Activated CD4-positive, alpha-beta memory T cell treated with anti-CD3 and anti-CD28 coated beads, Interleukin-2, amount 10 ng/mL, durations not matched to agents 7 days and 5 days (primary cell): ENCODE data around the gene B3GALT5. TPM values are rescaled to one million over a fixed set of nuclear protein-coding genes. Genes with fewer than 3 reads are reported as not detected.
"Not testable (repeated sequence)": the region's sequence is repeated elsewhere in the genome, so short reads cannot be mapped to it uniquely, and the experiment has no call there.

Experiments
- CTCF ChIA-PET: fragments of 350-600 bp; sonication (Branson Sonifier 250); formaldehyde crosslinking; loops from one replicate; lab custom pipeline; 2021; ENCODE audit warnings: antibody characterized with exemption, inconsistent platforms; lab: Charles Lee
- POLR2A ChIA-PET: fragments of 350-600 bp; sonication (Branson Sonifier 250); formaldehyde crosslinking; loops from one replicate; lab custom pipeline; 2021; ENCODE audit warnings: antibody characterized with exemption; lab: Charles Lee
- DNase-seq: peaks from one replicate; pipeline ENCODE4 v3.0.0-alpha.2; 2020
- H3K27ac Mint-ChIP-seq: one replicate; pipeline ENCODE4 v1.8.0; 2021; ENCODE audit warnings: mild to moderate bottlenecking, mixed read lengths
- H3K27me3 Mint-ChIP-seq: one replicate; pipeline ENCODE4 v1.8.0; 2021; ENCODE audit warnings: mixed read lengths
- H3K36me3 Mint-ChIP-seq: one replicate; pipeline ENCODE4 v1.8.0; 2021; ENCODE audit warnings: low read depth, mixed read lengths
- H3K4me1 Mint-ChIP-seq: one replicate; pipeline ENCODE4 v1.8.0; 2021; ENCODE audit warnings: mixed read lengths
- H3K4me3 Mint-ChIP-seq: one replicate; pipeline ENCODE4 v1.8.0; 2021; ENCODE audit warnings: mild to moderate bottlenecking, mixed read lengths
- H3K9me3 Mint-ChIP-seq: one replicate; pipeline ENCODE4 v1.8.0; 2021; ENCODE audit warnings: mixed read lengths
- total RNA-seq, 2 experiments: library from RNA; stranded (reverse); gene quantifications; one replicate each; pipeline ENCODE4 v1.2.3, GENCODE V29; 2021

B3GALT5 gene
- total RNA-seq, 2 experiments from 2014 or later: not detected

DNA sequence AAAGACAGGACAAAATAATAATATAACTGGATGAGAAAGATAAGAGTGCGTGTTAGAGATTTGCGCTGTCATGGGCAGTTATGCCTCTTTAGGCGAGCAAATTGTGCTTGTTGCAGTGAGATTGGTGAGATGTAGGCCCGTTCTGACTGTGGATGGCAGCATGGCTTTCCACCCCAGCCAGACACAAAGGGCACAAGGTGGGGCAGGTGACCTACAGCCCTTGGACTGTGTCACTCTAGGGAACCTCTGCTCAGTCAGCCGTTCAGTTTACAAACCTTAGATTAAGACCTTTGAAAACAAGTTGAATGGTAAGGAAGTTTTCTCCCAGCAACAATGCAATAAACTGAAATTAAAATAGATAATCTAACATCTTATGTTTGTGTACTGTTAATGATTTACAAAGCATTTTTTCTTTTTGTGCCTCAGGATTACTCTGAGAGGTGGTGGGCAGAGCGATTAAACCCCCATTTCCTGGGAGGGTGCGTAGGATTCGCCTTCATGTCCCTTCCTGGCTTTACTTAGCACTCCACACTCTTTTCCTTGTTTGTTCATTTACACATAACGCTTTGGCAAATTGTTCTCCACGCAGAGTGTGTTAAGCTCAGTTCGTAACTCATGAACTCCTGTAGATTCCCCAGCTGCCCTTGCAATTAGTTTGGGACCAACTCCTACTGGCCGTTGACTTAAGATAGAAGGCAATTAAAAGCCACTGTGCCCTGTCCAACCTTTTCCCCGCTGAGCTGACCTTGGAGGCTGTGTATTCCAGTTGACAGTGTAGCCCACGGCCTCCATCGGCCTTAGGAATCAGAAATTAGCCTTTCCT lies 74.1 kb downstream of the B3GALT5 start:
- Mint-ChIP-seq H3K27ac (no peak overlapping the region), H3K4me3 (no peak overlapping the region), H3K27me3 (no peaks in the 10 kb centered on the region), H3K36me3 (no peaks in the 10 kb centered on the region), H3K9me3 (no peaks in the 10 kb centered on the region), H3K4me1 (no peaks in the 10 kb centered on the region)
- ChIA-PET POLR2A (no interaction called here), CTCF (no interaction called here)
- no peak for DNase-seq

DNA sequence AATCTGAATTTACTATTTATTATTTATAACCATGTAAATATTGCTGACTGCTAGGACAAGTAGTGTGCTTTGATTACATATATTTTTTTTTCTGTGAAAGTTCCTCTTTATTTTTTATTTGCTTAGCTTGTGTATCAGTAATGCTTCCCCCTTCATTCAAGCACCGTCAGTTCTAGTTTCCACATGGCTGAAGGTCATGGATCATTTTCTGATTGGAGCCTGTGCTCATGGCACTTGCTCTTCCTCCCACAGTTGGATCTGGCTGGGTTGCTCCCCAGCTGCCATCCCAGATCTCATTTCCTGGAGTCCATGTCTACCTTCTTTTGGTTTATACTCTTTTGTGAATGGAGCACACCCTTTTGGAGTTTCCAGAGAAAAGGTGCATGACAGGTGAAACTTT lies 75.3 kb downstream of the B3GALT5 start:
- ChIA-PET POLR2A (no interaction called here), CTCF (no interaction called here)
- no peak overlapping the region for H3K4me3 Mint-ChIP-seq

DNA sequence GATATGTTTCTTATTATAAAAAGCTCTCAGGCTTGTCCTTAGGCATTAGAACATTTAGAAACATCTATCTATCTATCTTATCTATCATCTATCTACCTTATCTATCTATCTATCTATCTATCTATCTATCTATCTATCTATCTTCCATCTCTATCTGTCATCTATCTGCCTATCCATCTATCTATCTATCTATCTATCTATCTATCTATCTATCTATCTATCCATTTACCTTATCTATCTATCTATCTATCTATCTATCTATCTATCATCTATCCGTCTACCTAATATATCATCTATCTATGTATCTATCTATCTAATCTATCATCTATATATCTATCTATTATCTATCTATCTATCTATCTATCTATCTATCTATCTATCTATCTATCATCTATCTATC lies 77.1 kb downstream of the B3GALT5 start:
- H3K36me3 Mint-ChIP-seq, H3K4me3 Mint-ChIP-seq, H3K27me3 Mint-ChIP-seq, POLR2A ChIA-PET, H3K9me3 Mint-ChIP-seq, H3K27ac Mint-ChIP-seq, H3K4me1 Mint-ChIP-seq, CTCF ChIA-PET, DNase-seq: not testable (repeated sequence)

More for the DNA sequence above, 75.3 kb downstream of the B3GALT5 start:
- H3K27me3 Mint-ChIP-seq: no peaks in the 10 kb centered on the region
- H3K27ac Mint-ChIP-seq: no peak overlapping the region
- H3K36me3 Mint-ChIP-seq: no peaks in the 10 kb centered on the region
- no peaks in the 10 kb centered on the region for H3K9me3 Mint-ChIP-seq
- no peak for DNase-seq
- H3K4me1 Mint-ChIP-seq: no peaks in the 10 kb centered on the region

DNA sequence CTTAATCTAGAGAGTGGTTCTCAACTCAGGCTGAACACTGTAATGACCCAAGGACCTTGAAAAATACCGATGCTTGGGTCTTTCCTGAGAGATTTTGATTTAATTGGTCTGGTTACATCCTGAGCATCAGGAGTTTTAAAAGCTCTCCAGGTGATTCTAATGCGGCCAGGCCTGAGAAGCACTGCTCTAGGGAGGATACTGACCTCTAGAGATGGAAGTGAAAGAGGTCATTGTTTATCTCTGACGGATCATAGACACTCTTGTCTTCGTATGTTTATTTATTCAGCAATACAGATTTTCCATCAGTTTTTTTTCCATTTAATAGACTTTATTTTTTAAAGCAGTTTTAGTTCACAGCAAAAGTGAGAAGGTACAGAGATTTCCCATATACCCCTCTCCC lies 77.7 kb downstream of the B3GALT5 start:
- no peaks in the 10 kb centered on the region for H3K27me3 Mint-ChIP-seq
- POLR2A ChIA-PET: no interaction called here
- no peaks in the 10 kb centered on the region for H3K9me3 Mint-ChIP-seq
- no peak overlapping the region for H3K27ac Mint-ChIP-seq
- CTCF ChIA-PET: no interaction called here
- no peak overlapping the region for H3K4me3 Mint-ChIP-seq
- DNase-seq: no peak
- no peaks in the 10 kb centered on the region for H3K36me3 Mint-ChIP-seq
- H3K4me1 Mint-ChIP-seq: no peaks in the 10 kb centered on the region

DNA sequence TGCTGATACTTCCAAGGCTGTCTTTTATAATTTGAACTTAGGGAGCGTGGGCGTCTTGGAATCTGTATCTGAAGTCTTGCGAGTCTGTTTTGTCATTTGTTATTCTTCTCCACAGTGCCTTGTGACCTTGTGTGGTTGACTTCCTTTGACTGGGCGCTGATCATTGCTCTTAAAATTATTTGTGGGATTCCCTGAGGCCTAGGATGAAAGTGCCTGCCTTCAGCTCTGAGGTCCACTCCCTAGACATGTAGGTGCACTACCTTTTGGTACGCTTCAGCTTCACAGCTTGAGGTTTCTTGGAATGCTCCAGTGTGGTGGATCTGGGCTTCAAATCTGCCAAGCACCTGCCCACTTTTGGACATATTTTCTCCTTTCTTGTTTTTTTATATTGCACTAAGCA lies 82.0 kb downstream of the B3GALT5 start:
- ChIA-PET CTCF (no interaction called here), POLR2A (no interaction called here)
- Mint-ChIP-seq H3K4me1 (no peaks in the 10 kb centered on the region), H3K4me3 (no peak overlapping the region), H3K9me3 (peaks cover 7% of the 10 kb centered on the region), H3K27me3 (no peaks in the 10 kb centered on the region), H3K36me3 (no peaks in the 10 kb centered on the region), H3K27ac (no peak overlapping the region)
- DNase-seq: no peak

DNA sequence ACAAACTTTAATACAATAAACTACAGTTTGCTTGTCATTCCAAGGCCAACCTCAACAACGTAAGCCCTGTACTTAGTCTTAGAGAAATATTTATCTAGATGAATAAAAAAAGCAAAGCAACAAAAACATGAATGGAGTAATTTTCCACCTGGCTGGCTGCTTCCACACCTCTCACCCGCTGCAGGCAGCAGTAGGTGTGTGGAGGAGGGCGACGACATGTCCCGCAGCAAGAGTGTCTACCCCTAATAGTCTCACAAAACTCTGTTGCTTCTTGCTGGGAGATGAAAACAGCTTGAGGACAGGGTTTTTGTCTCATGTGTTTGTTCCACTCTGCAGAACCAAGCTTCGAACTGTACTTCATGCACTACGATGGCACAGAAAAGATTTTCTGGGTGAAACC lies 83.5 kb downstream of the B3GALT5 start:
- POLR2A ChIA-PET: no interaction called here
- H3K4me1 Mint-ChIP-seq: no peaks in the 10 kb centered on the region
- H3K9me3 Mint-ChIP-seq: peaks cover 7% of the 10 kb centered on the region
- no peak overlapping the region for H3K27ac Mint-ChIP-seq
- DNase-seq: no peak
- H3K27me3 Mint-ChIP-seq: no peaks in the 10 kb centered on the region
- no peaks in the 10 kb centered on the region for H3K36me3 Mint-ChIP-seq
- H3K4me3 Mint-ChIP-seq: no peak overlapping the region
- CTCF ChIA-PET: no interaction called here

DNA sequence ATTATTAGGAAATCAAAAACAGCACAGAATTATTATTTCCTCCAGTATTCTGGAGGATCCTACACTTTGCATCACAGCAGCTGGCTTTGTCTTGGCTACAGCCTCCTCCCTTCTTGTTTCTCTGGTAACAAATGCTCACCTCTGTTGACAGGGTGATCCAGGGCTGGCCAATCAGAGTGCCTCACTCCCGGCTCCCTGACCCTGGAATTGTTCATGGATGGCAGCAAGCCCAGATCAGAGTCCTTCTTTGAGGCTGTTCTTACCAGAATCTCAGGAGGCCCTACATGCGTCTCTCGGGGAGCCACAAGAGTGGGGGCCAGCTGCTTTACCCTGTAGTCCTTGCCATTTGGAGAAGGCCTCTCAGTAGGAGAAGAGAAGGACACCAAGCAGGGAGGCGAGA lies 83.9 kb downstream of the B3GALT5 start:
- Mint-ChIP-seq H3K4me3 (no peak overlapping the region), H3K27me3 (no peaks in the 10 kb centered on the region), H3K9me3 (peaks cover 7% of the 10 kb centered on the region), H3K4me1 (no peaks in the 10 kb centered on the region), H3K27ac (no peak overlapping the region), H3K36me3 (no peaks in the 10 kb centered on the region)
- POLR2A ChIA-PET: no interaction called here
- no peak for DNase-seq
- CTCF ChIA-PET: no interaction called here

DNA sequence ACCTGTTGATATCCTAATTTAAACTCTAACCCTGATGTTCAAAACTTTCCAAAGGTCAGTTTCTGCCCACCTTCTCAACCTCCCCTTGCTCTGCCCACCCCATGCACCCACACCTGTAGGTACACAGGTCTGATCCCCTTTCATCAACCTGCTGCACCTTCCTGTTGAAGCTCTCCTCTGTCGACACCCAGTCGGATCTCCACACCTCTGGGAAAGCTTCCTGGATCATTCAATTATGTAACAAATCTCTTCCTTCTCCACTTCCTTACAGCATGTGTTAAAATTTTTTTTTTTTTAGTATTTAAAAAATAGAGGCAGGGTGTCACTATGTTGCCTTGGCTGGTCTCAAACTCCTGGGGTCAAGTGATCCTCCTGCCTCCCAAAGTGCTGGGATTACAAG lies 87.6 kb downstream of the B3GALT5 start:
- Mint-ChIP-seq H3K36me3 (no peaks in the 10 kb centered on the region), H3K4me3 (no peak overlapping the region), H3K27ac (no peak overlapping the region), H3K27me3 (no peaks in the 10 kb centered on the region), H3K4me1 (no peaks in the 10 kb centered on the region), H3K9me3 (peaks cover 7% of the 10 kb centered on the region)
- DNase-seq: no peak
- POLR2A ChIA-PET: no interaction called here
- CTCF ChIA-PET: no interaction called here

DNA sequence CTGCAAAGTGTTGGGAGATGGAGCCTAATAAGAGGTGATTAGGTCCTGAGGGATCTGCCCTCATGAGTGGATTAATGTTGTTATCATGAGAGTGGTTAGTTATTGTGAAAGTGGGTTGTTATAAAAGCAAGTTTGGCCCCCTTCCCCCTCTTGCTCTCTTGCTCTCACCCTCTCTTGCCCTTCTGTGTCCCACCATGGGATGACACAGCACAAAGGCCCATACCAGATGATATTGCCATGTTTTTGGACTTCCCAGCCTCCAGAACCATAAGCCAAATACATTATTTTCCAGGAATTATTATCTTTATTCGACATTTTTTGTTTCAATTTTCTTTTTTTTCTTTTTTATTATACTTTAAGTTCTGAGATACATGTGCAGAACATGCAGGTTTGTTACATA lies 90.8 kb downstream of the B3GALT5 start:
- no peaks in the 10 kb centered on the region for H3K4me1 Mint-ChIP-seq
- peaks cover under 1% of the 10 kb centered on the region for H3K9me3 Mint-ChIP-seq
- DNase-seq: no peak
- H3K4me3 Mint-ChIP-seq: no peak overlapping the region
- H3K36me3 Mint-ChIP-seq: no peaks in the 10 kb centered on the region
- H3K27me3 Mint-ChIP-seq: no peaks in the 10 kb centered on the region
- no peak overlapping the region for H3K27ac Mint-ChIP-seq
- POLR2A ChIA-PET: no interaction called here
- CTCF ChIA-PET: no interaction called here

DNA sequence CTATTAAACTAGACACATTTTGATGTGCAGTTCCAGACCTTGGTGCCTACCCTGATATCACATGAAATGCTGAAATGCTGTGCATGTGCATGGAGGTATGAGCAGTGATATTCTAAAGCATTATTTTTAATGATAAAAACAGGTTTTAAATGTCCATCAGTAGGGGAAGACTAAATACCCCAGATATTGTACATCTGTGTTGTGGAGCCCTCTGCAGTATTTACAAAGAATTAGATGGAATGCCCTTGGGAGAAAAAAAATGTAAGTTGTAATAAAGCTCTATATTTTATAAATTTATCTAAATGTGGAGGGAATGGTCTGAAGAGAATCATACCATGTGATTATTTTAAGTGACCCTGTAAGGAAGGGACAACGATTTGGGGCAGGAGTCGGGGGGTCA lies 93.1 kb downstream of the B3GALT5 start:
- no peaks in the 10 kb centered on the region for H3K27me3 Mint-ChIP-seq
- POLR2A ChIA-PET: no interaction called here
- no peaks in the 10 kb centered on the region for H3K36me3 Mint-ChIP-seq
- no peak for DNase-seq
- no peaks in the 10 kb centered on the region for H3K4me1 Mint-ChIP-seq
- CTCF ChIA-PET: no interaction called here
- H3K9me3 Mint-ChIP-seq: no peaks in the 10 kb centered on the region
- no peak overlapping the region for H3K27ac Mint-ChIP-seq
- H3K4me3 Mint-ChIP-seq: no peak overlapping the region

DNA sequence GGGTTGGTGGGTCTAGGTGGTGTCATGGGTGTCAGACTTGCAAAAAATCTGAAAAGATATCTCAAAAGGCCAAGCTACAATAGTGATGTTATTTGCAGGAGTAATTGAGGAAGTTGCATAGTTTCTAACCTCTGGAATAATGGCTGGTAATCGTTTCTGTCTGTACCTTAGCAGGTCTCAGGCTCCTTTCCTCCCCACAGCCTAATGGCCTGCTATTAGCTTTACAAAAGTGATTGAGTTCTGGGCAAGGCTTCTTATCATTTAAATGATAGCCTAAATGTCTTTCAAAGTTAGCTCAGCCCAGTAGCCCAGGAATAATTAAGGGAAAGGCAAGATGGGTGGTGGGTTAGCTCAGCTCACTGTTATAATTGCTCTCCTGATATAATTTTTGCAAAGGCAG lies 94.6 kb downstream of the B3GALT5 start:
- CTCF ChIA-PET: interaction anchor here (0.7 kb wide), 1 partner anchor 8 kb away, joined by 4 read pairs; no protein-coding TSS in a partner anchor
- POLR2A ChIA-PET: no interaction called here
- Mint-ChIP-seq H3K9me3 (no peaks in the 10 kb centered on the region), H3K36me3 (no peaks in the 10 kb centered on the region), H3K4me3 (no peak overlapping the region), H3K4me1 (no peaks in the 10 kb centered on the region), H3K27me3 (no peaks in the 10 kb centered on the region), H3K27ac (no peak overlapping the region)
- no peak for DNase-seq

DNA sequence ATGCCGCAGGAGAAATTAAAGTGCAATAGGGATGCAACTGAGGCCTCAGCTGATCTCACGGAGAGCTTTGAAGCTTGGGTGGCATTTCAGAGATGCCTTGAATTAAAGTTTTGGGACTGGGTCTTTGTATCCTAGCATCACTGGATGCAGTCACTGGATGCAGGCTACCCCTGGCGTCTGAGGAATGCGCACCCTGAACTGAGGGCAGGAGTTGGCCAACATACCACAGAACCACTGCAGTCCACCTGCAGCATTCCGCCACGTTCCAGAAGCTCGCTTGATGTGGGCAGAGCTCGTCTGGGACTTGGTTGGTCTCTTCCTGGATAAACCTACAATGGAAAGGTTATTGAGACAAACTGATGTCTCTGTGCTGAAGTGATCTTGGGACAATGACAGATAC lies 98.1 kb downstream of the B3GALT5 start:
- Mint-ChIP-seq H3K4me3 (no peak overlapping the region), H3K27ac (no peak overlapping the region), H3K9me3 (no peaks in the 10 kb centered on the region), H3K4me1 (no peaks in the 10 kb centered on the region), H3K27me3 (no peaks in the 10 kb centered on the region), H3K36me3 (no peaks in the 10 kb centered on the region)
- DNase-seq: no peak
- POLR2A ChIA-PET: no interaction called here
- CTCF ChIA-PET: interaction anchor here (1.6 kb wide), 1 partner anchor 10 kb away, joined by 3 read pairs; no protein-coding TSS in a partner anchor

DNA sequence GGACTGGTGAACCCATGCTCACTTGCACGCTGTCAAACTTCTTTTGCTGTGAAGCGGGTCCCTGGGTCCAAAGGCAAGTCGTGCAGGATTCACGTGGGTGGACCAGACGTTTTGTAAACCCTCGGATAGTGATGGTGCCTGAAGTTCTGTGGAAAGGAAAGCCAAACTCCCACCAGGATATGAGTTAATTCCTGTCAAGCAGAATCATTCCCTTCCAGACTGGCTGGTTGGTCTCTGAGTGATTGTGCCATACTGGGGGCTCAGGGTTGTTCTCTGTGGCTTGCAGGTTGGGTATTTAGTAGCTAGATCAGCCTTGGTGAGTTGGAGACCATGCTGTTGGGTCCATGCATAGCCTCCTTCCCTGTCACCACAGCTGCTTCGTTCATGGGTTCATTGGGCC lies 99.5 kb downstream of the B3GALT5 start:
- Mint-ChIP-seq H3K27me3 (no peaks in the 10 kb centered on the region), H3K4me1 (no peaks in the 10 kb centered on the region), H3K27ac (no peak overlapping the region), H3K36me3 (no peaks in the 10 kb centered on the region), H3K9me3 (no peaks in the 10 kb centered on the region), H3K4me3 (no peak overlapping the region)
- POLR2A ChIA-PET: no interaction called here
- CTCF ChIA-PET: interaction anchor here (1.6 kb wide), 1 partner anchor 9 kb away, joined by 3 read pairs; no protein-coding TSS in a partner anchor
- no peak for DNase-seq

DNA sequence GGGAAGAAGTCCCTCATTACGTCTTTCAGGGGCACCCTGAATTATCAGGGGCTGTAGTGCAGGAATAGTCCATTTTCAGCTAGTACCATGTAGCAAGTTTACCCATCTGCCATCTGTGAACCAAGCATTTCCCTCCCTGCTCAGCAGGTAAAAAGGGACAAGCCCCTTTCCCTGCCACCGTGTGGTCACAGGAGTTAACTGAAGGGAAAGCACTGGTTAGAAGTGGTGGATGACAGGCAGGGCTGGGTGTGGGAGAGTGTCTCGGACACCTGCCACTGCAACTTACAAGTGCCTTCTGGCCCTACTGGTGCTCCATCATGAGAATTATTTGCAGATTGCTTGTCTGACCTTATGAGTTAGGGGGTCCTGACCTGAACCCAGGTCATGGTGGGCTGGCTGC lies 100.2 kb downstream of the B3GALT5 start:
- Mint-ChIP-seq H3K9me3 (no peaks in the 10 kb centered on the region), H3K4me3 (no peak overlapping the region), H3K4me1 (no peaks in the 10 kb centered on the region), H3K27ac (no peak overlapping the region), H3K27me3 (no peaks in the 10 kb centered on the region), H3K36me3 (no peaks in the 10 kb centered on the region)
- DNase-seq: no peak
- POLR2A ChIA-PET: no interaction called here
- CTCF ChIA-PET: no interaction called here
